Stimulated activated CD4-positive, alpha-beta T cell treated with anti-CD3 and anti-CD28 coated beads, Interleukin-15, amount 100 ng/mL, for 48 hours (primary cell): Measurements from ENCODE around the gene LRRC8B.
"Not testable (repeated sequence)": the region's sequence is repeated elsewhere in the genome, so short reads cannot be mapped to it uniquely, and the experiment has no call there.

ENCODE experiments used
- DNase-seq, 2 donors: peaks; one replicate each; pipeline ENCODE4 v3.0.0-alpha.2; 2020; ENCODE audit warnings: low read depth in 2 of 2

Gene LRRC8B

GRCh38 chr1:89525169-89525855, 683 bp downstream of the LRRC8B start:
- DNase-seq = no peak

- no peak for DNase-seq
These were observed 2.6 kb downstream of the LRRC8B start for GRCh38 chr1:89527256-89527655.

GRCh38 chr1:89527750-89528381, 3.2 kb downstream of the LRRC8B start:
- no peak for DNase-seq

GRCh38 chr1:89528382-89528780, 3.8 kb downstream of the LRRC8B start:
- DNase-seq = no peak

- no peak for DNase-seq
These were observed 4.6 kb downstream of the LRRC8B start for GRCh38 chr1:89529196-89529595.

GRCh38 chr1:89530444-89531089, 5.9 kb downstream of the LRRC8B start:
- DNase-seq = no peak

GRCh38 chr1:89531480-89532139, 7.0 kb downstream of the LRRC8B start:
- DNase-seq = no peak

GRCh38 chr1:89532228-89532627, 7.6 kb downstream of the LRRC8B start:
- no peak for DNase-seq

- no peak for DNase-seq
These were observed 8.2 kb downstream of the LRRC8B start for GRCh38 chr1:89532866-89533265.

GRCh38 chr1:89535537-89535936, 10.9 kb downstream of the LRRC8B start:
- DNase-seq = no peak

GRCh38 chr1:89536555-89537341, 12.1 kb downstream of the LRRC8B start:
- DNase-seq = no peak

GRCh38 chr1:89538361-89538760, 13.7 kb downstream of the LRRC8B start:
- DNase-seq = no peak

- no peak for DNase-seq
These were observed 14.5 kb downstream of the LRRC8B start for GRCh38 chr1:89539128-89539527.

GRCh38 chr1:89540406-89540970, 15.9 kb downstream of the LRRC8B start:
- no peak for DNase-seq

GRCh38 chr1:89542345-89542744, 17.7 kb downstream of the LRRC8B start:
- DNase-seq = no peak

GRCh38 chr1:89543632-89544031, 19.0 kb downstream of the LRRC8B start:
- not testable (repeated sequence) for DNase-seq

- peak; percentile 30 to 58 for DNase-seq
These were observed 20.8 kb downstream of the LRRC8B start for GRCh38 chr1:89545264-89546038.

GRCh38 chr1:89546082-89546889, 21.7 kb downstream of the LRRC8B start:
- DNase-seq = no peak

GRCh38 chr1:89546934-89547562, 22.4 kb downstream of the LRRC8B start:
- no peak for DNase-seq
